HEK293 (cell line): ENCODE results near the gene C2orf72.

ENCODE experiments used
- CTCF ChIA-PET: fragments of 350-600 bp; formaldehyde crosslinking; extraction: SDS; loops from one replicate; lab custom pipeline; 2021; ENCODE audit warnings: antibody characterized with exemption; lab: Yijun Ruan, JAX
- POLR2A ChIA-PET: fragments of 300-600 bp; formaldehyde crosslinking; extraction: SDS; loops from one replicate; lab custom pipeline; 2020; ENCODE audit warnings: antibody characterized with exemption, inconsistent platforms; lab: Yijun Ruan, JAX
- H3K27ac ChIP-seq: fragments of 200-500 bp; sonication (Bioruptor generic); 2 replicates; pipeline ENCODE4 v1.5.1; 2014; ENCODE audit warnings: low read depth, low read length, control low read depth, inconsistent platforms; ENCODE audit errors: extremely low read depth
- H3K36me3 ChIP-seq, 2 experiments: fragments of 200-500 bp in 1 of 2; sonication (Bioruptor generic) in 1 of 2; 1 replicate in 1 of 2; 2 replicates in 1 of 2; pipeline ENCODE4 v1.5.1; 2014 to 2017; ENCODE audit warnings: inconsistent platforms in 2 of 2, low read length in 2 of 2; ENCODE audit not compliant: control insufficient read depth in 2 of 2, insufficient read depth in 1 of 2
- H3K4me1 ChIP-seq: fragments of 200-500 bp; sonication (Bioruptor generic); 2 replicates; pipeline ENCODE4 v1.5.1; 2014; ENCODE audit warnings: mild to moderate bottlenecking, low read length, inconsistent platforms; ENCODE audit not compliant: control insufficient read depth, insufficient read depth
- H3K4me3 ChIP-seq: 2 replicates; pipeline ENCODE4 v1.5.1; 2011; ENCODE audit warnings: low read depth, mild to moderate bottlenecking, control low read depth, low read length, moderate library complexity
- H3K9me3 ChIP-seq: fragments of 200-500 bp; sonication (Bioruptor generic); 2 replicates; pipeline ENCODE4 v1.5.1; 2014; ENCODE audit warnings: low read depth, low read length, inconsistent platforms; ENCODE audit not compliant: control insufficient read depth, insufficient read depth
- KLF16 ChIP-seq: fragments of 450-650 bp; formaldehyde crosslinking; IDR thresholded peaks from 2 replicates; pipeline ENCODE4 v1.5.1; 2017; ENCODE audit warnings: missing biosample characterization, missing genetic modification characterization
- OVOL3 ChIP-seq: fragments of 450-650 bp; formaldehyde crosslinking; IDR thresholded peaks from 2 replicates; pipeline ENCODE4 v1.5.1; 2016; ENCODE audit warnings: missing biosample characterization, missing genetic modification characterization
- ZBTB48 ChIP-seq: fragments of 450-650 bp; formaldehyde crosslinking; IDR thresholded peaks from 2 replicates; pipeline ENCODE4 v1.5.1; 2016; ENCODE audit warnings: missing biosample characterization, missing genetic modification characterization
- ZNF324 ChIP-seq: fragments of 450-650 bp; formaldehyde crosslinking; IDR thresholded peaks from 2 replicates; pipeline ENCODE4 v1.5.1; 2016; ENCODE audit warnings: missing biosample characterization, missing genetic modification characterization
- ZNF404 ChIP-seq: fragments of 450-650 bp; formaldehyde crosslinking; IDR thresholded peaks from 2 replicates; pipeline ENCODE4 v1.5.1; 2017; ENCODE audit warnings: missing biosample characterization, missing genetic modification characterization
- ZNF610 ChIP-seq: fragments of 450-650 bp; formaldehyde crosslinking; IDR thresholded peaks from 2 replicates; pipeline ENCODE4 v1.5.1; 2016; ENCODE audit warnings: missing biosample characterization, missing genetic modification characterization, borderline replicate concordance
- ZNF677 ChIP-seq: fragments of 450-650 bp; IDR thresholded peaks from 2 replicates; pipeline ENCODE4 v1.5.0; 2018; ENCODE audit warnings: missing biosample characterization, mild to moderate bottlenecking, missing genetic modification characterization, moderate library complexity
- TF ChIP-seq, protein P1 (sequence below): fragments of 450-650 bp; formaldehyde crosslinking; IDR thresholded peaks from 2 replicates; pipeline ENCODE4 v1.5.1; 2016; ENCODE audit warnings: missing biosample characterization, missing genetic modification characterization, low read depth
- TF ChIP-seq, protein P2 (sequence below): fragments of 450-650 bp; formaldehyde crosslinking; IDR thresholded peaks from 2 replicates; pipeline ENCODE4 v1.5.1; 2016; ENCODE audit warnings: missing biosample characterization, missing genetic modification characterization, borderline replicate concordance
- TF ChIP-seq, protein P3 (sequence below): fragments of 450-650 bp; formaldehyde crosslinking; IDR thresholded peaks from 2 replicates; pipeline ENCODE4 v1.5.1; 2016; ENCODE audit warnings: missing biosample characterization, missing genetic modification characterization, borderline replicate concordance
- TF ChIP-seq, protein P4 (sequence below): fragments of 450-650 bp; formaldehyde crosslinking; IDR thresholded peaks from 2 replicates; pipeline ENCODE4 v1.5.1; 2016; ENCODE audit warnings: missing biosample characterization, missing genetic modification characterization
- TF ChIP-seq, protein P5 (sequence below): fragments of 450-650 bp; formaldehyde crosslinking; IDR thresholded peaks from 2 replicates; pipeline ENCODE4 v1.5.1; 2016; ENCODE audit warnings: missing biosample characterization, missing genetic modification characterization, low read depth
- TF ChIP-seq, protein P6 (sequence below): fragments of 450-650 bp; formaldehyde crosslinking; IDR thresholded peaks from 2 replicates; pipeline ENCODE4 v1.5.1; 2016; ENCODE audit warnings: missing biosample characterization, missing genetic modification characterization, borderline replicate concordance
- TF ChIP-seq, protein P7 (sequence below): fragments of 450-650 bp; formaldehyde crosslinking; IDR thresholded peaks from 2 replicates; pipeline ENCODE4 v1.5.1; 2017; ENCODE audit warnings: missing biosample characterization, missing genetic modification characterization

The C2orf72 gene

DNA sequence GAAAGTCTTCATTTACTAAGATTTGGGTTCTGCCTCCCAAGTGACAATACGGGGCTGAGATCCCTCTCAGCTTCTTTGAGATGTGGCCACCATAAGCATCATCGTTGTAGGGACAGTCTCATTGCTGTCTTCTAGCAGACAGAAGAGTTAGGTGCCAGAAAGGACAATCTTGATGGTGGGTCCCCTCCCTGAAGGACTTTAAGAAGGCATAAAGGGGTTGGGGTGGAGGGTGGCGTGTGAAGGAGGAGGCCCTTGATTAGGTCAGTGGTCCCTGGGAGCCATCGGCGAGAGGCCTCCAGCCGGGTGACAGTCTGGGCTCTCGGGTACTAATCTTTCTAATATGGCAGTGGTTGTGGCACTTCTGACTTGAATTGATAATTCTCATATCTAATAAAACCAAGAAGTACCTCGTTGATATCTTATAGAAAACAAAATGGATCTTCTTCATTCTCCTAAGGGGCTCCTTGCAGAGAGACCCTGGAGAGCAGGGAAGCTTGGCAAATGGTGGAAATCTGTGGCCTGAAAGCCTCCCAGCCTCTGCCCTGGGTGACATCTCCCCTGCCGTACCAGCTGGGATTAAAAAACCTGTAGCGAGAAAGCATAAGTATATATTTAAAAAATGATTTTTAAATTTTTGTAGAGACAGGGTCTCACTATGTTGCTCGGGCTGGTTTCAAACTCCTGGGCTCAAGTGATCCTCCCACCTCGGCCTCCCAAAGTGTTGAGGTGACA is 12.1 kb downstream of the C2orf72 start:
- POLR2A ChIA-PET: interaction anchor here (1.0 kb wide), 1 partner anchor 62 kb away, joined by 3 read pairs; no protein-coding TSS in a partner anchor
- Histone ChIP-seq H3K27ac (no peak overlapping the region), H3K4me1 (no peaks in the 10 kb centered on the region), H3K36me3 (peaks cover 0 to 23% of the 10 kb centered on the region in 2 experiments; a peak in 1 of 3 replicates), H3K9me3 (no peaks in the 10 kb centered on the region), H3K4me3 (no peak overlapping the region)
- CTCF ChIA-PET: interaction anchor here (0.6 to 1.8 kb wide), 4 partner anchors 8 to 628 kb away, joined by 3 to 6 read pairs (median 4); no protein-coding TSS in a partner anchor
- TF ChIP-seq KLF16 (tag by site-specific recombination) (no peak), OVOL3 (tag by site-specific recombination) (no peak), ZNF404 (tag by site-specific recombination) (no peak), ZNF324 (tag by site-specific recombination) (no peak), ZBTB48 (tag by site-specific recombination) (no peak), ZNF677 (tag by site-specific recombination) (no peak), ZNF610 (tag by site-specific recombination) (no peak)
- TF ChIP-seq, protein P1, sequence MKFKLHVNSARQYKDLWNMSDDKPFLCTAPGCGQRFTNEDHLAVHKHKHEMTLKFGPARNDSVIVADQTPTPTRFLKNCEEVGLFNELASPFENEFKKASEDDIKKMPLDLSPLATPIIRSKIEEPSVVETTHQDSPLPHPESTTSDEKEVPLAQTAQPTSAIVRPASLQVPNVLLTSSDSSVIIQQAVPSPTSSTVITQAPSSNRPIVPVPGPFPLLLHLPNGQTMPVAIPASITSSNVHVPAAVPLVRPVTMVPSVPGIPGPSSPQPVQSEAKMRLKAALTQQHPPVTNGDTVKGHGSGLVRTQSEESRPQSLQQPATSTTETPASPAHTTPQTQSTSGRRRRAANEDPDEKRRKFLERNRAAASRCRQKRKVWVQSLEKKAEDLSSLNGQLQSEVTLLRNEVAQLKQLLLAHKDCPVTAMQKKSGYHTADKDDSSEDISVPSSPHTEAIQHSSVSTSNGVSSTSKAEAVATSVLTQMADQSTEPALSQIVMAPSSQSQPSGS: no peak
- TF ChIP-seq, protein P2, sequence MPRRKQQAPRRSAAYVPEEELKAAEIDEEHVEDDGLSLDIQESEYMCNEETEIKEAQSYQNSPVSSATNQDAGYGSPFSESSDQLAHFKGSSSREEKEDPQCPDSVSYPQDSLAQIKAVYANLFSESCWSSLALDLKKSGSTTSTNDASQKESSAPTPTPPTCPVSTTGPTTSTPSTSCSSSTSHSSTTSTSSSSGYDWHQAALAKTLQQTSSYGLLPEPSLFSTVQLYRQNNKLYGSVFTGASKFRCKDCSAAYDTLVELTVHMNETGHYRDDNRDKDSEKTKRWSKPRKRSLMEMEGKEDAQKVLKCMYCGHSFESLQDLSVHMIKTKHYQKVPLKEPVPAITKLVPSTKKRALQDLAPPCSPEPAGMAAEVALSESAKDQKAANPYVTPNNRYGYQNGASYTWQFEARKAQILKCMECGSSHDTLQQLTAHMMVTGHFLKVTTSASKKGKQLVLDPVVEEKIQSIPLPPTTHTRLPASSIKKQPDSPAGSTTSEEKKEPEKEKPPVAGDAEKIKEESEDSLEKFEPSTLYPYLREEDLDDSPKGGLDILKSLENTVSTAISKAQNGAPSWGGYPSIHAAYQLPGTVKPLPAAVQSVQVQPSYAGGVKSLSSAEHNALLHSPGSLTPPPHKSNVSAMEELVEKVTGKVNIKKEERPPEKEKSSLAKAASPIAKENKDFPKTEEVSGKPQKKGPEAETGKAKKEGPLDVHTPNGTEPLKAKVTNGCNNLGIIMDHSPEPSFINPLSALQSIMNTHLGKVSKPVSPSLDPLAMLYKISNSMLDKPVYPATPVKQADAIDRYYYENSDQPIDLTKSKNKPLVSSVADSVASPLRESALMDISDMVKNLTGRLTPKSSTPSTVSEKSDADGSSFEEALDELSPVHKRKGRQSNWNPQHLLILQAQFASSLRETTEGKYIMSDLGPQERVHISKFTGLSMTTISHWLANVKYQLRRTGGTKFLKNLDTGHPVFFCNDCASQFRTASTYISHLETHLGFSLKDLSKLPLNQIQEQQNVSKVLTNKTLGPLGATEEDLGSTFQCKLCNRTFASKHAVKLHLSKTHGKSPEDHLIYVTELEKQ (tag by site-specific recombination): no peak
- TF ChIP-seq, protein P3, sequence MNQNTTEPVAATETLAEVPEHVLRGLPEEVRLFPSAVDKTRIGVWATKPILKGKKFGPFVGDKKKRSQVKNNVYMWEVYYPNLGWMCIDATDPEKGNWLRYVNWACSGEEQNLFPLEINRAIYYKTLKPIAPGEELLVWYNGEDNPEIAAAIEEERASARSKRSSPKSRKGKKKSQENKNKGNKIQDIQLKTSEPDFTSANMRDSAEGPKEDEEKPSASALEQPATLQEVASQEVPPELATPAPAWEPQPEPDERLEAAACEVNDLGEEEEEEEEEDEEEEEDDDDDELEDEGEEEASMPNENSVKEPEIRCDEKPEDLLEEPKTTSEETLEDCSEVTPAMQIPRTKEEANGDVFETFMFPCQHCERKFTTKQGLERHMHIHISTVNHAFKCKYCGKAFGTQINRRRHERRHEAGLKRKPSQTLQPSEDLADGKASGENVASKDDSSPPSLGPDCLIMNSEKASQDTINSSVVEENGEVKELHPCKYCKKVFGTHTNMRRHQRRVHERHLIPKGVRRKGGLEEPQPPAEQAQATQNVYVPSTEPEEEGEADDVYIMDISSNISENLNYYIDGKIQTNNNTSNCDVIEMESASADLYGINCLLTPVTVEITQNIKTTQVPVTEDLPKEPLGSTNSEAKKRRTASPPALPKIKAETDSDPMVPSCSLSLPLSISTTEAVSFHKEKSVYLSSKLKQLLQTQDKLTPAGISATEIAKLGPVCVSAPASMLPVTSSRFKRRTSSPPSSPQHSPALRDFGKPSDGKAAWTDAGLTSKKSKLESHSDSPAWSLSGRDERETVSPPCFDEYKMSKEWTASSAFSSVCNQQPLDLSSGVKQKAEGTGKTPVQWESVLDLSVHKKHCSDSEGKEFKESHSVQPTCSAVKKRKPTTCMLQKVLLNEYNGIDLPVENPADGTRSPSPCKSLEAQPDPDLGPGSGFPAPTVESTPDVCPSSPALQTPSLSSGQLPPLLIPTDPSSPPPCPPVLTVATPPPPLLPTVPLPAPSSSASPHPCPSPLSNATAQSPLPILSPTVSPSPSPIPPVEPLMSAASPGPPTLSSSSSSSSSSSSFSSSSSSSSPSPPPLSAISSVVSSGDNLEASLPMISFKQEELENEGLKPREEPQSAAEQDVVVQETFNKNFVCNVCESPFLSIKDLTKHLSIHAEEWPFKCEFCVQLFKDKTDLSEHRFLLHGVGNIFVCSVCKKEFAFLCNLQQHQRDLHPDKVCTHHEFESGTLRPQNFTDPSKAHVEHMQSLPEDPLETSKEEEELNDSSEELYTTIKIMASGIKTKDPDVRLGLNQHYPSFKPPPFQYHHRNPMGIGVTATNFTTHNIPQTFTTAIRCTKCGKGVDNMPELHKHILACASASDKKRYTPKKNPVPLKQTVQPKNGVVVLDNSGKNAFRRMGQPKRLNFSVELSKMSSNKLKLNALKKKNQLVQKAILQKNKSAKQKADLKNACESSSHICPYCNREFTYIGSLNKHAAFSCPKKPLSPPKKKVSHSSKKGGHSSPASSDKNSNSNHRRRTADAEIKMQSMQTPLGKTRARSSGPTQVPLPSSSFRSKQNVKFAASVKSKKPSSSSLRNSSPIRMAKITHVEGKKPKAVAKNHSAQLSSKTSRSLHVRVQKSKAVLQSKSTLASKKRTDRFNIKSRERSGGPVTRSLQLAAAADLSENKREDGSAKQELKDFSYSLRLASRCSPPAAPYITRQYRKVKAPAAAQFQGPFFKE (tag by site-specific recombination): no peak
- TF ChIP-seq, protein P4, sequence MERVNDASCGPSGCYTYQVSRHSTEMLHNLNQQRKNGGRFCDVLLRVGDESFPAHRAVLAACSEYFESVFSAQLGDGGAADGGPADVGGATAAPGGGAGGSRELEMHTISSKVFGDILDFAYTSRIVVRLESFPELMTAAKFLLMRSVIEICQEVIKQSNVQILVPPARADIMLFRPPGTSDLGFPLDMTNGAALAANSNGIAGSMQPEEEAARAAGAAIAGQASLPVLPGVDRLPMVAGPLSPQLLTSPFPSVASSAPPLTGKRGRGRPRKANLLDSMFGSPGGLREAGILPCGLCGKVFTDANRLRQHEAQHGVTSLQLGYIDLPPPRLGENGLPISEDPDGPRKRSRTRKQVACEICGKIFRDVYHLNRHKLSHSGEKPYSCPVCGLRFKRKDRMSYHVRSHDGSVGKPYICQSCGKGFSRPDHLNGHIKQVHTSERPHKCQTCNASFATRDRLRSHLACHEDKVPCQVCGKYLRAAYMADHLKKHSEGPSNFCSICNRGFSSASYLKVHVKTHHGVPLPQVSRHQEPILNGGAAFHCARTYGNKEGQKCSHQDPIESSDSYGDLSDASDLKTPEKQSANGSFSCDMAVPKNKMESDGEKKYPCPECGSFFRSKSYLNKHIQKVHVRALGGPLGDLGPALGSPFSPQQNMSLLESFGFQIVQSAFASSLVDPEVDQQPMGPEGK (tag by site-specific recombination): no peak
- TF ChIP-seq, protein P5, sequence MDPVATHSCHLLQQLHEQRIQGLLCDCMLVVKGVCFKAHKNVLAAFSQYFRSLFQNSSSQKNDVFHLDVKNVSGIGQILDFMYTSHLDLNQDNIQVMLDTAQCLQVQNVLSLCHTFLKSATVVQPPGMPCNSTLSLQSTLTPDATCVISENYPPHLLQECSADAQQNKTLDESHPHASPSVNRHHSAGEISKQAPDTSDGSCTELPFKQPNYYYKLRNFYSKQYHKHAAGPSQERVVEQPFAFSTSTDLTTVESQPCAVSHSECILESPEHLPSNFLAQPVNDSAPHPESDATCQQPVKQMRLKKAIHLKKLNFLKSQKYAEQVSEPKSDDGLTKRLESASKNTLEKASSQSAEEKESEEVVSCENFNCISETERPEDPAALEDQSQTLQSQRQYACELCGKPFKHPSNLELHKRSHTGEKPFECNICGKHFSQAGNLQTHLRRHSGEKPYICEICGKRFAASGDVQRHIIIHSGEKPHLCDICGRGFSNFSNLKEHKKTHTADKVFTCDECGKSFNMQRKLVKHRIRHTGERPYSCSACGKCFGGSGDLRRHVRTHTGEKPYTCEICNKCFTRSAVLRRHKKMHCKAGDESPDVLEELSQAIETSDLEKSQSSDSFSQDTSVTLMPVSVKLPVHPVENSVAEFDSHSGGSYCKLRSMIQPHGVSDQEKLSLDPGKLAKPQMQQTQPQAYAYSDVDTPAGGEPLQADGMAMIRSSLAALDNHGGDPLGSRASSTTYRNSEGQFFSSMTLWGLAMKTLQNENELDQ (tag by site-specific recombination): no peak
- TF ChIP-seq, protein P6, sequence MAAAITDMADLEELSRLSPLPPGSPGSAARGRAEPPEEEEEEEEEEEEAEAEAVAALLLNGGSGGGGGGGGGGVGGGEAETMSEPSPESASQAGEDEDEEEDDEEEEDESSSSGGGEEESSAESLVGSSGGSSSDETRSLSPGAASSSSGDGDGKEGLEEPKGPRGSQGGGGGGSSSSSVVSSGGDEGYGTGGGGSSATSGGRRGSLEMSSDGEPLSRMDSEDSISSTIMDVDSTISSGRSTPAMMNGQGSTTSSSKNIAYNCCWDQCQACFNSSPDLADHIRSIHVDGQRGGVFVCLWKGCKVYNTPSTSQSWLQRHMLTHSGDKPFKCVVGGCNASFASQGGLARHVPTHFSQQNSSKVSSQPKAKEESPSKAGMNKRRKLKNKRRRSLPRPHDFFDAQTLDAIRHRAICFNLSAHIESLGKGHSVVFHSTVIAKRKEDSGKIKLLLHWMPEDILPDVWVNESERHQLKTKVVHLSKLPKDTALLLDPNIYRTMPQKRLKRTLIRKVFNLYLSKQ (tag by site-specific recombination): no peak
- TF ChIP-seq, protein P7, sequence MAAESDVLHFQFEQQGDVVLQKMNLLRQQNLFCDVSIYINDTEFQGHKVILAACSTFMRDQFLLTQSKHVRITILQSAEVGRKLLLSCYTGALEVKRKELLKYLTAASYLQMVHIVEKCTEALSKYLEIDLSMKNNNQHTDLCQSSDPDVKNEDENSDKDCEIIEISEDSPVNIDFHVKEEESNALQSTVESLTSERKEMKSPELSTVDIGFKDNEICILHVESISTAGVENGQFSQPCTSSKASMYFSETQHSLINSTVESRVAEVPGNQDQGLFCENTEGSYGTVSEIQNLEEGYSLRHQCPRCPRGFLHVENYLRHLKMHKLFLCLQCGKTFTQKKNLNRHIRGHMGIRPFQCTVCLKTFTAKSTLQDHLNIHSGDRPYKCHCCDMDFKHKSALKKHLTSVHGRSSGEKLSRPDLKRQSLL (tag by site-specific recombination): no peak
